ENCODE results near the gene ACAP1. TPM values are rescaled to one million over a fixed set of nuclear protein-coding genes. Genes with fewer than 3 reads are reported as not detected.
A peak's percentile ranks its signal among the peaks of the same experiment; 100 is the strongest.

The ACAP1 gene
- total RNA-seq, 1 experiment from 2014 or later, result 1.6 TPM

GRCh38 chr17:7380321-7380720 is 44.0 kb downstream of the ACAP1 start:
- ChIA-PET POLR2A (interaction anchor here (0.6 to 1.3 kb wide), 2 partner anchors 23 to 130 kb away, joined by 4 to 11 read pairs; partner anchors contain the start of gene TMEM256), CTCF (interaction anchor here (1.7 kb wide), 1 partner anchor 24 kb away, joined by 7 read pairs; the partner anchor contains the start of gene TMEM256)
- H3K36me3 Mint-ChIP-seq (ENCODE audit: insufficient read depth, unreplicated experiment), result peaks cover 5% of the 10 kb centered on the region
- no peaks in the 10 kb centered on the region for H3K27me3 Mint-ChIP-seq (ENCODE audit: insufficient read depth, unreplicated experiment)
- BruUV-seq (replicated peaks), result no TSS peak
- Histone ChIP-seq H3K4me1 (no peaks in the 10 kb centered on the region), H3K4me3 (ENCODE audit: low read depth, low read length) (peak overlapping the region; percentile 55), H3K9me3 (no peaks in the 10 kb centered on the region), H3K36me3 (ENCODE audit: control insufficient read depth, insufficient read depth, low read length) (no peaks in the 10 kb centered on the region), H3K27me3 (replicated peaks; ENCODE audit: control insufficient read depth, insufficient read depth, low read length) (no peaks in the 10 kb centered on the region)
- no peak for TF ChIP-seq CTCF (IDR thresholded peaks at IDR 0.05; ENCODE audit: insufficient read depth in 1 of 2, low read depth in 1 of 2, low read length in 1 of 2, severe bottlenecking in 1 of 2, unreplicated experiment in 1 of 2)
- H3K9me3 Mint-ChIP-seq (ENCODE audit: unreplicated experiment), result no peaks in the 10 kb centered on the region
- peak in 1 of 2 experiments; percentile 13 for DNase-seq
- intact Hi-C loops (cut with micrococcal nuclease; ENCODE audit: unreplicated experiment), result loop anchor here (1.0 kb wide), 1 partner anchor 24 kb away; the partner anchor contains the start of gene TMEM256
- peaks cover 7% of the 10 kb centered on the region for H3K4me1 Mint-ChIP-seq (ENCODE audit: low read depth, unreplicated experiment)
- H3K27ac Mint-ChIP-seq (ENCODE audit: unreplicated experiment), result peak overlapping the region; percentile 2
- H3K4me3 Mint-ChIP-seq (ENCODE audit: unreplicated experiment), result peak overlapping the region; percentile 80

- peak; percentile 44 to 54 for DNase-seq
- CTCF ChIA-PET, result interaction anchor here (1.7 kb wide), 1 partner anchor 23 kb away, joined by 7 read pairs; the partner anchor contains the start of gene TMEM256
- H3K36me3 ChIP-seq (ENCODE audit: control insufficient read depth, insufficient read depth, low read length), result no peaks in the 10 kb centered on the region
- H3K4me3 Mint-ChIP-seq (ENCODE audit: unreplicated experiment), result peak within 1 kb of the TSS; percentile 80
- no peak for TF ChIP-seq CTCF (IDR thresholded peaks at IDR 0.05; ENCODE audit: insufficient read depth in 1 of 2, low read depth in 1 of 2, low read length in 1 of 2, severe bottlenecking in 1 of 2, unreplicated experiment in 1 of 2)
- no peaks in the 10 kb centered on the region for H3K9me3 Mint-ChIP-seq (ENCODE audit: unreplicated experiment)
- no peaks in the 10 kb centered on the region for H3K27me3 ChIP-seq (replicated peaks; ENCODE audit: control insufficient read depth, insufficient read depth, low read length)
- H3K9me3 ChIP-seq, result no peaks in the 10 kb centered on the region
- H3K4me3 ChIP-seq (ENCODE audit: low read depth, low read length), result peak within 1 kb of the TSS; percentile 55
- BruUV-seq (replicated peaks), result TSS peak; percentile 78
- H3K27me3 Mint-ChIP-seq (ENCODE audit: insufficient read depth, unreplicated experiment), result no peaks in the 10 kb centered on the region
- POLR2A ChIA-PET, result interaction anchor here (1.3 kb wide), 1 partner anchor 22 kb away, joined by 11 read pairs; the partner anchor contains the start of gene TMEM256
- peak within 1 kb of the TSS; percentile 2 for H3K27ac Mint-ChIP-seq (ENCODE audit: unreplicated experiment)
- no peaks in the 10 kb centered on the region for H3K4me1 ChIP-seq
- H3K4me1 Mint-ChIP-seq (ENCODE audit: low read depth, unreplicated experiment), result peaks cover 7% of the 10 kb centered on the region
- H3K36me3 Mint-ChIP-seq (ENCODE audit: insufficient read depth, unreplicated experiment), result peaks cover 5% of the 10 kb centered on the region
- intact Hi-C loops (cut with micrococcal nuclease; ENCODE audit: unreplicated experiment), result loop anchor here (1.0 kb wide), 1 partner anchor 23 kb away; the partner anchor contains the start of gene TMEM256
Measured at GRCh38 chr17:7380855-7381683, 44.7 kb downstream of the ACAP1 start, which contains the start of gene TNK1. TSS of gene TNK1 (plus strand) at chr17:7381089. CDS start at chr17:7382927, 1,838 bp downstream.

- H3K4me3 Mint-ChIP-seq (ENCODE audit: unreplicated experiment), result no peak overlapping the region
- no peaks in the 10 kb centered on the region for H3K27me3 ChIP-seq (replicated peaks; ENCODE audit: control insufficient read depth, insufficient read depth, low read length)
- H3K36me3 ChIP-seq (ENCODE audit: control insufficient read depth, insufficient read depth, low read length), result no peaks in the 10 kb centered on the region
- CTCF ChIA-PET, result no interaction called here
- no peak overlapping the region for H3K4me3 ChIP-seq (ENCODE audit: low read depth, low read length)
- no peaks in the 10 kb centered on the region for H3K9me3 Mint-ChIP-seq (ENCODE audit: unreplicated experiment)
- H3K4me1 Mint-ChIP-seq (ENCODE audit: low read depth, unreplicated experiment), result peaks cover 7% of the 10 kb centered on the region
- intact Hi-C loops (cut with micrococcal nuclease; ENCODE audit: unreplicated experiment), result no loop called here
- H3K27me3 Mint-ChIP-seq (ENCODE audit: insufficient read depth, unreplicated experiment), result no peaks in the 10 kb centered on the region
- no TSS peak for BruUV-seq (replicated peaks)
- peaks cover 5% of the 10 kb centered on the region for H3K36me3 Mint-ChIP-seq (ENCODE audit: insufficient read depth, unreplicated experiment)
- H3K27ac Mint-ChIP-seq (ENCODE audit: unreplicated experiment), result no peak overlapping the region
- no peaks in the 10 kb centered on the region for H3K4me1 ChIP-seq
- no peak for DNase-seq
- POLR2A ChIA-PET, result no interaction called here
- no peak for TF ChIP-seq CTCF (IDR thresholded peaks at IDR 0.05; ENCODE audit: insufficient read depth in 1 of 2, low read depth in 1 of 2, low read length in 1 of 2, severe bottlenecking in 1 of 2, unreplicated experiment in 1 of 2)
- no peaks in the 10 kb centered on the region for H3K9me3 ChIP-seq
Measured at GRCh38 chr17:7382901-7383300, 46.6 kb downstream of the ACAP1 start.

Data from Caco-2 (cell line).